HG03064 (cell line): ENCODE data around the gene TXLNB.

Source experiments
- ATAC-seq: cut with Tn5 transposase; IDR thresholded peaks from one replicate; pipeline ENCODE4 v1.9.1; 2021; ENCODE audit warnings: low read depth; ENCODE audit not compliant: unreplicated experiment

The TXLNB gene

GRCh38 chr6:139291813-139292619, at the start of gene TXLNB:
Gene TXLNB (minus strand): TSS chr6:139291998. CDS start chr6:139288899, 3,099 bp downstream.
- peak; percentile 62 for ATAC-seq

GRCh38 chr6:139341060-139341459, 49.3 kb upstream of the TXLNB start:
- no peak for ATAC-seq

- ATAC-seq = no peak
Observed at GRCh38 chr6:139338795-139339194, 47.0 kb upstream of the TXLNB start.

GRCh38 chr6:139337830-139338229, 46.0 kb upstream of the TXLNB start:
- ATAC-seq = no peak

GRCh38 chr6:139337001-139337400, 45.2 kb upstream of the TXLNB start:
- no peak for ATAC-seq

GRCh38 chr6:139336488-139336887, 44.7 kb upstream of the TXLNB start:
- ATAC-seq = no peak

- ATAC-seq = no peak
Observed at GRCh38 chr6:139335447-139336210, 43.8 kb upstream of the TXLNB start.

- ATAC-seq = no peak
Observed at GRCh38 chr6:139334806-139335446, 43.1 kb upstream of the TXLNB start.

- no peak for ATAC-seq
Observed at GRCh38 chr6:139330826-139331500, 39.2 kb upstream of the TXLNB start.

- ATAC-seq = no peak
Observed at GRCh38 chr6:139330306-139330705, 38.5 kb upstream of the TXLNB start.

- ATAC-seq = no peak
Observed at GRCh38 chr6:139329224-139329623, 37.4 kb upstream of the TXLNB start.

- ATAC-seq = peak; percentile 58
Observed at GRCh38 chr6:139327038-139327437, 35.2 kb upstream of the TXLNB start.

GRCh38 chr6:139325686-139326085, 33.9 kb upstream of the TXLNB start:
- ATAC-seq = no peak

GRCh38 chr6:139325125-139325524, 33.3 kb upstream of the TXLNB start:
- ATAC-seq = no peak

- no peak for ATAC-seq
Observed at GRCh38 chr6:139324301-139324555, 32.4 kb upstream of the TXLNB start.

- no peak for ATAC-seq
Observed at GRCh38 chr6:139323511-139324300, 31.9 kb upstream of the TXLNB start.

- no peak for ATAC-seq
Observed at GRCh38 chr6:139320081-139320480, 28.3 kb upstream of the TXLNB start.

- no peak for ATAC-seq
Observed at GRCh38 chr6:139316622-139317317, 25.0 kb upstream of the TXLNB start.

GRCh38 chr6:139313784-139314545, 22.2 kb upstream of the TXLNB start:
- ATAC-seq = no peak
